Neural crest cell (in vitro differentiated cells): ENCODE data around the gene TPCN1. TPM values are rescaled to one million over a fixed set of nuclear protein-coding genes. Genes with fewer than 3 reads are reported as not detected.

Experiments used
- DNase-seq: peaks from one replicate; pipeline ENCODE4 v3.0.0; 2021; ENCODE audit warnings: low read depth, mixed read lengths, low spot score
- H3K27ac Mint-ChIP-seq: one replicate; pipeline ENCODE4 v1.8.0; 2021; ENCODE audit warnings: mild to moderate bottlenecking, mixed read lengths; ENCODE audit not compliant: unreplicated experiment
- H3K27me3 Mint-ChIP-seq: 2 replicates; pipeline ENCODE4 v1.8.0; 2021; ENCODE audit warnings: low read depth, mild to moderate bottlenecking, mixed read lengths
- H3K36me3 Mint-ChIP-seq: 2 replicates; pipeline ENCODE4 v1.8.0; 2021; ENCODE audit warnings: low read depth, mild to moderate bottlenecking, mixed read lengths
- H3K4me1 Mint-ChIP-seq: 2 replicates; pipeline ENCODE4 v1.8.0; 2021; ENCODE audit warnings: mixed read lengths
- H3K4me3 Mint-ChIP-seq: one replicate; pipeline ENCODE4 v1.8.0; 2021; ENCODE audit warnings: mild to moderate bottlenecking, mixed read lengths
- H3K9me3 Mint-ChIP-seq: 2 replicates; pipeline ENCODE4 v1.8.0; 2021; ENCODE audit warnings: mixed read lengths
- total RNA-seq: library from RNA; stranded (reverse); gene quantifications from 2 replicates; pipeline ENCODE4 v1.2.1, GENCODE V29; 2021
- TF ChIP-seq, protein P1 (sequence below): fragments of 200-600 bp; sonication (generic); conservative IDR thresholded peaks from 2 replicates; pipeline ENCODE4 v1.5.0; 2021; ENCODE audit warnings: antibody characterized with exemption, mild to moderate bottlenecking

The TPCN1 gene
- total RNA-seq, 1 donor from 2014 or later, result 18.3 TPM

DNA sequence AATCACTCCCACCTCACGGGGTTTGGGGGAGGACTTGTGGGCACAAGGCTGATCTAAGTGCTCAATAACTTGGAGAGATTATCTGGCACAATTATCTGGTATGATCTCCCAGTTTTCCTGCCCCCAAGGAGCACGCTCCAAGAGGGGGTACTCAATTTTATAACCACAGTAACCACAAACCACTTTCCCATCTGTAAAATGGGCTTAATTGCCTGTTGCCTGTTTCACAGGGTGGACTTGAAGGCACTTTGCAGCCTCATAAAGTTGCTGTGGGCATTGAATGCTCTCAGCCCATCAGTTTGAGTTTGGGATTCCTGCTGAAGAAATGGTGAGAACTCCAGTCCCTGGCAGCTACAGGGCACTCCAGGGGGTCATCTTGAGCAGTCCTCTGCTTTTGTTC lies 109.2 kb downstream of the TPCN1 start:
- peaks cover 18% of the 10 kb centered on the region for H3K27me3 Mint-ChIP-seq
- no peak for DNase-seq
- H3K27ac Mint-ChIP-seq, result peak overlapping the region; percentile 78
- H3K9me3 Mint-ChIP-seq, result no peaks in the 10 kb centered on the region
- H3K4me3 Mint-ChIP-seq, result no peak overlapping the region
- H3K36me3 Mint-ChIP-seq, result no peaks in the 10 kb centered on the region
- H3K4me1 Mint-ChIP-seq, result peaks cover 3% of the 10 kb centered on the region
- TF ChIP-seq, protein P1, sequence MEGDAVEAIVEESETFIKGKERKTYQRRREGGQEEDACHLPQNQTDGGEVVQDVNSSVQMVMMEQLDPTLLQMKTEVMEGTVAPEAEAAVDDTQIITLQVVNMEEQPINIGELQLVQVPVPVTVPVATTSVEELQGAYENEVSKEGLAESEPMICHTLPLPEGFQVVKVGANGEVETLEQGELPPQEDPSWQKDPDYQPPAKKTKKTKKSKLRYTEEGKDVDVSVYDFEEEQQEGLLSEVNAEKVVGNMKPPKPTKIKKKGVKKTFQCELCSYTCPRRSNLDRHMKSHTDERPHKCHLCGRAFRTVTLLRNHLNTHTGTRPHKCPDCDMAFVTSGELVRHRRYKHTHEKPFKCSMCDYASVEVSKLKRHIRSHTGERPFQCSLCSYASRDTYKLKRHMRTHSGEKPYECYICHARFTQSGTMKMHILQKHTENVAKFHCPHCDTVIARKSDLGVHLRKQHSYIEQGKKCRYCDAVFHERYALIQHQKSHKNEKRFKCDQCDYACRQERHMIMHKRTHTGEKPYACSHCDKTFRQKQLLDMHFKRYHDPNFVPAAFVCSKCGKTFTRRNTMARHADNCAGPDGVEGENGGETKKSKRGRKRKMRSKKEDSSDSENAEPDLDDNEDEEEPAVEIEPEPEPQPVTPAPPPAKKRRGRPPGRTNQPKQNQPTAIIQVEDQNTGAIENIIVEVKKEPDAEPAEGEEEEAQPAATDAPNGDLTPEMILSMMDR, result no peak

DNA sequence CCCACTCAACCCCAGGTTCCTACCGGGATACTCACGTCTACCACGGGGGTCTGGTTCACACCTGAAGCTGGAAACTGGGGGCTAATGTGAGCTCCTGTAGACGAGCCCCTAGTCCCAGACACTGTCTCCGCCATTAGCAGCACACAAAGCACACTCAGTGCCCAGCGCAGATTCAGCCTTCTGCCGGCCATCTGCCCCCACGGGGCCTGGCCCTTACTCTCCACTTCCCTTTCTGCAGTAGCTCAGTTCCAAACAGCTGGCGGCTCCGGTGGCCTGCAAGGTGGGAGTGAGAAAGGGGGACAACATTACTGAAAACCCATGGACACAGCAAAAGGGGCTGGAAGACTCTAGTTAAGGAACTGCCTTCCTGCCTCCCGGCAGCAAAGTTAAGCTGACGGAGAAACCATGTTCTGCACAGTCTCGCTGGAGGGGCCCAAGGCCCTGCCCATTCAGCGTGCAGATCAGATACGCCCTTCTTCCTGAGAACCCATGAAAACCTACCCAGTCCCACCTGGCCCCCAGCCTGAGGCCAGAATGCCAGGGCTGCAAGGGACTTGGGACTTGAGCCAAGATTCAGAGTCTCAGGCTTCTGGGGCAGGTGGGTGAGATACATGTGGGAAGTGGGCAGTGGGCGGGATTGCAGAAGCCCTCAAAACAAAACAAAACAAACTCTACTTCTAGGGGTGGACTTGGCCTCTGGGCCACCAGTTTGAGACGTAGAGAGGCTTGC lies 111.6 kb downstream of the TPCN1 start:
- peaks cover 34% of the 10 kb centered on the region for H3K27me3 Mint-ChIP-seq
- no peak overlapping the region for H3K27ac Mint-ChIP-seq
- peaks cover 3% of the 10 kb centered on the region for H3K4me1 Mint-ChIP-seq
- TF ChIP-seq, protein P1, result no peak
- no peak for DNase-seq
- H3K36me3 Mint-ChIP-seq, result no peaks in the 10 kb centered on the region
- peak overlapping the region; percentile 55 for H3K4me3 Mint-ChIP-seq
- H3K9me3 Mint-ChIP-seq, result no peaks in the 10 kb centered on the region

DNA sequence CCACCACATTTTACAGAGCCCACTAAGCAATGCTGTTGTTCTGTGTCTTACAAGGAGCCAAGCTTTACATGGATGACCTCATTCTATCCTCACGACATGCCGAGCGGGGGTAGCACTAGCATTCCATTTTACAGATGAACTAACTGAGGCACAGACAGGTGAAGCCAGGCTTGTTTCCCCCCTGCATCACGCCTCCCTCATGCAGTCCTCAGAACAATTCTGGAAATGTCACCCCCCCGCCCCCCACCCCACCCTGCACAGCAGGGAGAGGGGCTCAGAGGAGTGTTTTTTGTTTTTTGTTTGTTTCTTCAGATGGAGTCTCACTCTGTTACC lies 112.1 kb downstream of the TPCN1 start:
- H3K4me3 Mint-ChIP-seq, result no peak overlapping the region
- H3K4me1 Mint-ChIP-seq, result peaks cover 3% of the 10 kb centered on the region
- no peak for DNase-seq
- TF ChIP-seq, protein P1, result no peak
- no peak overlapping the region for H3K27ac Mint-ChIP-seq
- H3K27me3 Mint-ChIP-seq, result peaks cover 34% of the 10 kb centered on the region
- no peaks in the 10 kb centered on the region for H3K36me3 Mint-ChIP-seq
- H3K9me3 Mint-ChIP-seq, result no peaks in the 10 kb centered on the region

DNA sequence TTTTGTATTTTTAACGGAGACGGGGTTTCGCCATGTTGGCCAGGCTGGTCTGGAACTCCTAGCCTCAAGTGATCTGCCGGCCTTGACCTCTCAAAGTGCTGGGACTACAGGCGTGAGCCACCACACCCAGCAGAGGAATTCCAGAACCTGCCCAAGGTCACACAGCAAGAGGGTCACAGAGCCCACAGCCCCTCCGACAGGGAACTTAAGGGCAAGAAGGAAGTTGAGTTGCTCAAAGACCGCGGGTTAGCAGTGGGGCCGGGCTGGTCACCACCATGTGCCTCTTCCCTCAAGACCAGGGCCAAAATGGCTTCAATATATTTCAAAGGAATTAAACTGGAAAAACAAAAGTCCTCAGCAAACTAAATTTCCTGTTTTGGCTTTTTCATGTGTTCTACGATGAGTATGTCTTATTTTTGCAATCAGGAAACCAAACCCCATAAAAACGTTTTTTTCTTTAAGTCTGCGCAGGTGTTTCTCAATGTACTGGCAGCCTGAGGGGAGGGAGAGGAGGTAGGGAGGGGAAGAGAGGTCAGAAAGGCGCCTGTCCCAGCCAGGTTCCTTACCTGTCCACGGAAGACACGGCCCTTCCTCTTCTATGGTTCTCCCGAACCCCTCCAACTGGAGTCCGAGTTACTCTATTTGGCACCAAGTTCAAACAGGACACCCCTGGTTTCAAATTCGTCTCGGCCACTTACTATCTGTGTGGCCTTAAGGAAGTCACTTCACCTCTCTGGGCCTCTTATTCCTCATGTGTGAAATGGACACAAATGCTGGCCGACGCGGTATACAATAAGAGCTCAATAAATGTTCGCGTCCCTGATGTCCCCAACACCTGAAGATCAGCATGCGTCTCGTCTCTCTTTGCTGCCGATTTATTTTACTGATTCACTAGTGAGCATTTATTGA lies 112.9 kb downstream of the TPCN1 start:
- no peaks in the 10 kb centered on the region for H3K9me3 Mint-ChIP-seq
- peak overlapping the region; percentile 78 for H3K27ac Mint-ChIP-seq
- H3K4me1 Mint-ChIP-seq, result peaks cover 3% of the 10 kb centered on the region

DNA sequence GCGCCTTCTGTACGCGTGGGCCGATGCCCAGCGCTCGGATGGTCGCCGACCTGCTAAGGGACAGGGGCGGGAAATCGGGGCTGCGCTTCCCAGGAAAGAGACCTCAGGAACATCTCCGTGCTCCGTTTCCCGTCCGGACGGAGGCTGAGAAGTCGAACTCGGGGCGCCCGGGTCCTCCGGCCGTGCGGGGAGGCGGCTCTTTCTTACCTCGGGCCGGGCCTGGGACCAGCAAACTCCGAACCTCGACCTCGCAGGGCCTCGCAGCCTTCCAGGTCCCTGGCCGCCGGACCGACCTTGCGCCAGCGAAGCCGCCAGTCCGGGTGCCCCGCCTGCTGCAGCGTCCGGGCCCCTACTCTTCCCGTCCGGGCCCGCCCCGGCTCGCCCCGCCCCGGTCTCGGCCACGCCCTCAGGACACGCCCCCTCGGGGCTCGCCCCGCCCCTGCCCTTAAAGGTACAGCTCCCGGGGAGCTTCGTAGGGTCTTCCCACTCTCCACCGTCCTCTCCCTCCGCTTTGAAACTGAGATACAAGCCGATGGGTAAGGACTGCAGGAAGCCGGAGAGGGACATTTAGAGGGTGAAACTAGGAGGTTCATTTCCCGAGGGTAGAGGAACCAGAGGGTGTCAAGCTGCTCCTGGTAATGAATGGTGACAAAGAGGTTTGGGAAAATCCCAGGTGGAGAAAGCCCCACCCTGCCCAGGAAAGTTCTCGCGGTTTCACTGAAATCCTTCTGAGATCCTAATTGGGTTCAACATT lies 113.7 kb downstream of the TPCN1 start, which contains the start of gene SLC8B1:
SLC8B1 (minus strand) TSS at position 324 of the 754 bp plus-strand sequence. CDS start 2,231 bp downstream, outside the sequence.
- peak within 1 kb of the TSS; percentile 78 for H3K27ac Mint-ChIP-seq
- H3K9me3 Mint-ChIP-seq, result no peaks in the 10 kb centered on the region
- H3K36me3 Mint-ChIP-seq, result no peaks in the 10 kb centered on the region
- H3K4me3 Mint-ChIP-seq, result peak within 1 kb of the TSS; percentile 84
- peak; percentile 93 for DNase-seq
- H3K27me3 Mint-ChIP-seq, result peaks cover 34% of the 10 kb centered on the region
- peaks cover 3% of the 10 kb centered on the region for H3K4me1 Mint-ChIP-seq
- TF ChIP-seq, protein P1, result no peak

More for the DNA sequence above, 112.9 kb downstream of the TPCN1 start:
- DNase-seq, result no peak
- H3K27me3 Mint-ChIP-seq, result peaks cover 34% of the 10 kb centered on the region
- H3K4me3 Mint-ChIP-seq, result peak overlapping the region; percentile 84
- H3K36me3 Mint-ChIP-seq, result no peaks in the 10 kb centered on the region
- TF ChIP-seq, protein P1, result no peak
